ENCODE measurements around the gene VWA8. TPM values are rescaled to one million over a fixed set of nuclear protein-coding genes. Genes with fewer than 3 reads are reported as not detected.

Gene VWA8
- total RNA-seq, 1 donor = 33.2 TPM

DNA sequence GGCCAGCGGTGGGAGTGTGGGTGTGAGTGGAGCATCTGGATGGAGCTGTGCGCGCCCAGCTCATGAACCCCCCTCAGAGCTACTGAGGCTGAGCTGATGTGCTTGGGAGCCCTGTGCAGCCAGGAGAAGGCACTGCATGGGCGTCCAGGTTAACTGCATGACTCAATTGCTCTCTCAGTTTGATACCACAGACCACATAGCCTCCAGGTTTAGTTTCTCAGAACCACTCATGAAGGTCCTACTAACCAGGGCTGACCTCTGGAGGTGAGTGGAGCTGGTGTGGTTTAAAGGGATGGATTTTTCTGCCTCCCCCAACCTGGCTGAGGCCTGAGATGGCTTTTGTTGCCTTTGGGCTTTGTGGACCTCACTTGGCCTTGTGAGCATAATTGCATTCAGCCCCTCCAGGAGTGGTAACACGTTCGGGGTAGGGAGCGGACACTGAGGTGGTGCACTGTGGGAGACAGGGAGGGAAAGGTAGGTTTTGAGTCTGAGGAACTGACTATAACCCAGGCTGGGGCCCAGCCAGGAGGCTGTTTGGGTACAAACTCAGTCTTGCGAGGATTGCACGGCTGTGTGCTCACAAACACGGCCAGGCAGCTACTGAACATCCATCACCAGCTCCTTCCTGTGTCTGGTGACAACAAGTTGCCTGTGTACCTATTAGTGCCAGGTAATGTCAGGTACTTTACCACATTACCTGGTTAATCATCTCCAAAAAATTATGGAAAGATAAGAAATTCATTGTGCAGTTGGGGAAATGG lies 406.1 kb downstream of the VWA8 start:
- DNase-seq (ENCODE audit: low read depth) = no peak
- TF ChIP-seq, protein P1, sequence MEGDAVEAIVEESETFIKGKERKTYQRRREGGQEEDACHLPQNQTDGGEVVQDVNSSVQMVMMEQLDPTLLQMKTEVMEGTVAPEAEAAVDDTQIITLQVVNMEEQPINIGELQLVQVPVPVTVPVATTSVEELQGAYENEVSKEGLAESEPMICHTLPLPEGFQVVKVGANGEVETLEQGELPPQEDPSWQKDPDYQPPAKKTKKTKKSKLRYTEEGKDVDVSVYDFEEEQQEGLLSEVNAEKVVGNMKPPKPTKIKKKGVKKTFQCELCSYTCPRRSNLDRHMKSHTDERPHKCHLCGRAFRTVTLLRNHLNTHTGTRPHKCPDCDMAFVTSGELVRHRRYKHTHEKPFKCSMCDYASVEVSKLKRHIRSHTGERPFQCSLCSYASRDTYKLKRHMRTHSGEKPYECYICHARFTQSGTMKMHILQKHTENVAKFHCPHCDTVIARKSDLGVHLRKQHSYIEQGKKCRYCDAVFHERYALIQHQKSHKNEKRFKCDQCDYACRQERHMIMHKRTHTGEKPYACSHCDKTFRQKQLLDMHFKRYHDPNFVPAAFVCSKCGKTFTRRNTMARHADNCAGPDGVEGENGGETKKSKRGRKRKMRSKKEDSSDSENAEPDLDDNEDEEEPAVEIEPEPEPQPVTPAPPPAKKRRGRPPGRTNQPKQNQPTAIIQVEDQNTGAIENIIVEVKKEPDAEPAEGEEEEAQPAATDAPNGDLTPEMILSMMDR (IDR thresholded peaks at IDR 0.05; ENCODE audit: insufficient read depth, low read depth, low read length) = no peak
- H3K4me3 ChIP-seq (ENCODE audit: low read depth, low read length) = no peak overlapping the region

DNA sequence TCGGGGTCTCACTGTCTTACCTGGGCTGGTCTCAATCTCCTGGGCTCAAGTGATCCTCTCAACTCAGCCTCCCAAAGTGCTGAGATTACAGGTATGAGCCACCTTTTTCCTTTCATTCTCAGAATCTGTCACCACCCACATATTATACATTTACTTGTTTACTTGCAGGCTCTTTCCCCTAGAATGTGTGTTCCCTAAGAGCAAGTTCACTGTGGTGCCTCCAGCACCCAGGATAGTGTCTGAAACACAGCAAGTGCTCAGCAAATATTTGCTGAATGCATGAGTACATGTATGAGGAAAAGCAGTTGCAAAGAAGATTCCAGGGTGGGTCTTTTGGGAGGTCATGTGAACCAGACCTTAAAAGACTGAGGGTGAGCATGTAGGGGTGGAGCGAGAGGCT lies 406.7 kb downstream of the VWA8 start:
- DNase-seq (ENCODE audit: low read depth) = no peak
- no peak overlapping the region for H3K4me3 ChIP-seq (ENCODE audit: low read depth, low read length)
- TF ChIP-seq, protein P1 (IDR thresholded peaks at IDR 0.05; ENCODE audit: insufficient read depth, low read depth, low read length) = no peak

DNA sequence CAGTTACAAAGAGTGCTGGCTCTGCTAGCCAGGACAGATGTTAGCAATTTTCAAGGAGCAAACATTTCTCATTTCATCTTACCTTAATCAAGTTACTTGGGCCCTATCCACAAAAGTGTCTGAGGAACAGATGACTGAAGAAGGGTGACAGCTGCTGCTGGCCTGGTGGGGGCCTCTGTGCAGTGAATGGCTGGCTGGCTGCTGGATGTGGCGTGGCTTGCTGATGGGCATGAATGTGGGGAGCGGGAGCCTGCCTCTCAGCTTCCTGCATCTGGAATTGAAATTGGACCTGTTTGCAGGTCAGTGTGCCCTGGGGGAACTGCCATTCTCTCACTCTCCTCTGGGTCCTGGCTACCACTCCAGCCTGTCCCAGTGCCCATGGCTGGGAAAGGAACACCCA lies 408.9 kb downstream of the VWA8 start:
- TF ChIP-seq, protein P1 (IDR thresholded peaks at IDR 0.05; ENCODE audit: insufficient read depth, low read depth, low read length) = no peak
- DNase-seq (ENCODE audit: low read depth) = no peak
- H3K4me3 ChIP-seq (ENCODE audit: low read depth, low read length) = no peak overlapping the region

DNA sequence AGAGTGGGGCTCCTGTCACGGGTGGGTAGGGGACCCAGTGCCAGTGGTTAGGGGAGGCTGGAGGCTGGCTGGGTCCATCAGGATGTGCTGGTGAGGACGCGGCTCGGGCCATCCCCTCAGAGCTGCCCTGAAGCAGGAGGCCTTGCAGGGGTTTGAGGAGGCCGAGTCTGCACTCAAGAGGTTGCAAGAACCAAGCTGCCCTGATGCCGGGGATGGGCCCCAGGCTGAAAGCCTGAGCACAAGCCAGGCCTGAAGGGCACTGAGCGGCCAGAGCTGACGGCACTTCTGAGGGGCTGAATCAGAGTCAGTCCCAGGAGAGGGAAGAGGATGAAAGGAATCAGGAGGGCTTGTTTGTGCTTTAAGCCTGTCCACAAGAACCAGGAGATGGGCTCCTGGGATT lies 410.6 kb downstream of the VWA8 start:
- no peak for DNase-seq (ENCODE audit: low read depth)
- H3K4me3 ChIP-seq (ENCODE audit: low read depth, low read length) = no peak overlapping the region
- TF ChIP-seq, protein P1 (IDR thresholded peaks at IDR 0.05; ENCODE audit: insufficient read depth, low read depth, low read length) = no peak

DNA sequence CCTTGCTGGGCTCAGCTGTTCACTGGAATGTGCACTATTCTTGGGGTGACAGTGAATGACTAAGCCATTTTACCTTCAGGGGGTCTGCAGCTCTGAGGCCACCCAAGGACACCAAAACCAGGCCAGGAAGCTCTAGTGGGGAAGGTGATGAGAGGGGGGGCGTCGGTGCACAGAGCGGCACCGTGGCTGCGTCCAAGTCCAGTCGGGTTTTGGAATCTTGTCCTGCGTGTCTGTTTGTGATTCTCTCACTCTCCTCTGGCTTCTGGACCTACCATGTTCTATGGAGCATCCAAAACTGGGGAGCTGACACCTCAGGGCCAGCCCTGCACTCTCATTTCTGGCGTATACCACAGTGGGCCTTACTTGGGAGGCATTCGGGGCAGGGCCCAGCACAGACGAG lies 411.4 kb downstream of the VWA8 start:
- TF ChIP-seq, protein P1 (IDR thresholded peaks at IDR 0.05; ENCODE audit: insufficient read depth, low read depth, low read length) = no peak
- no peak for DNase-seq (ENCODE audit: low read depth)
- H3K4me3 ChIP-seq (ENCODE audit: low read depth, low read length) = no peak overlapping the region

DNA sequence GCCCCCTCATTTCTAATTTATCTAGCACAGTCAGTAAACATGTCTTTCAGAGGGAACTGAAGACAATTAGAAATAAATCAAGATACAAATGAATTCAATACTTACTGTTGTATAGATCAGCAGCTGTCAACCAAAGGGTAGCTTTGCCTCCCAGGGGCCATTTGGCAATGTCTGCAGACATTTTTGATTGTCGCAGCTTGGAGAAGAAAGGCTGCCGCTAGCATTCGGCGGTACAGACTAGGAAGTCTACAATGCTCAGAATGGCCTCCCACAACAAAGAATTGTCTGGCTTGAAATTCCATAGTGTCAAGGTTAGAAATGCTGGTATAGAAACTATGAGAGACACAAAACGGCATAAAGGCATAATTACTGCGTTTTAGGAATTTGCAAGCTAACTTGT lies 412.0 kb downstream of the VWA8 start:
- TF ChIP-seq, protein P1 (IDR thresholded peaks at IDR 0.05; ENCODE audit: insufficient read depth, low read depth, low read length) = no peak
- H3K4me3 ChIP-seq (ENCODE audit: low read depth, low read length) = no peak overlapping the region
- DNase-seq (ENCODE audit: low read depth) = no peak

DNA sequence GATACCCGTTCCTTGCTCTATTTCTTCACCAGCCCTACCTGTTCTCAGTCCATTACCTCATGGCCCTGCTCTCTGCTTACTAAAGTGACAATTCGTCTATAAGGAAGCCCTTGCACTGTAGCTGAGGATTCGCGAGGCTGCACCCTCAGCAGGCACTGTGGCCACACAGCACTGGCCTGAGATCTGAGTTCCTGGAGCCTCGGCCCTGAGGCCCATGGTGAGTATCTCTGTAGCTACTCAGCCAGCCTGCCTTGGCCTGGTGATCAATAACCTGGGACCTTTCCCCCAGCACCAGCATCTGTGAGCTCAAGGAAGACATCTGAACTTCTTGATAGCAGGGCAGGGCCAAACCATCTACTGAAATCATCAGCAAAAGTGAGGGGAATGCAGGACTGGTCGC lies 412.9 kb downstream of the VWA8 start:
- H3K4me3 ChIP-seq (ENCODE audit: low read depth, low read length) = no peak overlapping the region
- DNase-seq (ENCODE audit: low read depth) = no peak
- TF ChIP-seq, protein P1 (IDR thresholded peaks at IDR 0.05; ENCODE audit: insufficient read depth, low read depth, low read length) = no peak
